A549 (cell line): ENCODE measurements around the gene EPHA1.

Experiments
- CEBPB ChIP-seq, 2 experiments: fragments of >200 bp in 1 of 2; sonication (Bioruptor Twin) in 1 of 2; formaldehyde crosslinking in 1 of 2; IDR thresholded peaks; 2 replicates each; pipeline ENCODE4 v1.6.1; 2012 to 2016
- CHD2 ChIP-seq: fragments of 150-350 bp; IDR thresholded peaks from 2 replicates; pipeline ENCODE4 v1.6.1; 2014; ENCODE audit warnings: low read length; ENCODE audit not compliant: partially characterized antibody
- CTCF ChIP-seq: fragments of >200 bp; sonication (Bioruptor Twin); formaldehyde crosslinking; IDR thresholded peaks from 3 replicates; pipeline ENCODE4 v1.5.1; 2016
- EHMT2 ChIP-seq: fragments of 200-600 bp; sonication (generic); IDR thresholded peaks from 2 replicates; pipeline ENCODE4 v1.6.1; 2016; ENCODE audit warnings: antibody characterized with exemption, low read depth, mild to moderate bottlenecking, moderate library complexity
- FOSL2 ChIP-seq, 2 experiments: fragments of 450-650 bp in 1 of 2; fragments of >200 bp in 1 of 2; sonication (Bioruptor Twin) in 1 of 2; formaldehyde crosslinking; IDR thresholded peaks; 2 replicates each; pipeline versions ENCODE4 v1.5.0 to v1.6.1; 2016 to 2020; ENCODE audit warnings: mild to moderate bottlenecking in 1 of 2, moderate library complexity in 1 of 2
- JUN ChIP-seq, 2 experiments: fragments of >200 bp; sonication (Bioruptor Twin); formaldehyde crosslinking; IDR thresholded peaks; 2 replicates in 1 of 2; 3 replicates in 1 of 2; pipeline ENCODE4 v1.6.1; 2016 to 2017
- MAX ChIP-seq: IDR thresholded peaks from 2 replicates; pipeline ENCODE4 v1.6.1; 2012
- PHF8 ChIP-seq: fragments of 200-600 bp; sonication (generic); IDR thresholded peaks from 2 replicates; pipeline ENCODE4 v1.6.1; 2016; ENCODE audit warnings: low read depth, mild to moderate bottlenecking, antibody characterized with exemption, moderate library complexity, borderline replicate concordance
- POLR2A ChIP-seq: IDR thresholded peaks from 2 replicates; pipeline ENCODE4 v1.6.1; 2012; ENCODE audit warnings: mild to moderate bottlenecking, low read length
- RFX5 ChIP-seq: fragments of 450-650 bp; IDR thresholded peaks from 2 replicates; pipeline ENCODE4 v1.7.1; 2014; ENCODE audit warnings: antibody characterized with exemption, mild to moderate bottlenecking, moderate library complexity
- ZNF302 ChIP-seq: fragments of 250-450 bp; sonication (Bioruptor Pico); IDR thresholded peaks from 2 replicates; pipeline ENCODE4 v1.9.0; 2021; ENCODE audit warnings: inconsistent platforms, mild to moderate bottlenecking, moderate library complexity

GRCh38 chr7:143383642-143383957 is 25.1 kb downstream of the EPHA1 start:
- no peak for TF ChIP-seq CTCF
- no peak for TF ChIP-seq JUN (IDR thresholded peaks at IDR 0.05)
- TF ChIP-seq CEBPB (IDR thresholded peaks at IDR 0.05): no peak
- no peak for TF ChIP-seq RFX5
- no peak for TF ChIP-seq PHF8
- no peak for TF ChIP-seq CHD2
- no peak for TF ChIP-seq EHMT2
- no peak for TF ChIP-seq ZNF302 (CRISPR knock-in tag)
- TF ChIP-seq FOSL2 (IDR thresholded peaks at IDR 0.05): no peak
- TF ChIP-seq FOSL2 (CRISPR knock-in tag; IDR thresholded peaks at IDR 0.05): no peak
- no peak for TF ChIP-seq POLR2A
- no peak for TF ChIP-seq MAX
